ENCODE measurements around the gene XPO5.

DNA sequence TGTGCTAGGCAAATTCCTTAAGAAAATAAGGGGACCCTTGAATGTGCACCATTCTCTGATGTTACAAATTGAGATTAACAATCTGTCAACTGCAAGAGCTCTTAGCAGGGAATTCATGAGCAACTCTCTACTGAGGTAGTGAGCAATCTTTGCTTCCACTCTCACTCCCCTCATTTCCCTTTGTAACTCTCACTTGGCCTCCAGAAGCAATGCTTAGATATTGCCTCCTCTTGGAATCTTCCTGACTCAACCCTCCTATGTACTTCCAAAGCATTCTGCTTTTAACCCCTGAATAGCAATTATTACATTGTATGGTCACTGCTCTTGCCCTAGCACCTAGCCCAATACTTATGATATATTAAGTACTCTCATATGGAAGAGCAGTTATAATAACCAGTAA is 16.5 kb downstream of the XPO5 start:
- TF ChIP-seq YY1 (IDR thresholded peaks at IDR 0.05; ENCODE audit: insufficient read depth, insufficient read length) (no peak), SUZ12 (IDR thresholded peaks at IDR 0.05; ENCODE audit: extremely low read depth, insufficient read depth, insufficient read length) (no peak), ZNF274 (IDR thresholded peaks at IDR 0.05; ENCODE audit: low read depth, low read length) (no peak)
